Dendritic cell treated with granulocyte-macrophage colony-stimulating factor and Interleukin-4, amounts not matched to agents 40 ng/mL and 50 ng/mL, for 4 days (primary cell): ENCODE measurements around the gene RAB11FIP4.

Source experiments
- H3K27ac Mint-ChIP-seq: one replicate; pipeline ENCODE4 v1.8.0; 2022; ENCODE audit warnings: mild to moderate bottlenecking, mixed read lengths
- H3K27me3 Mint-ChIP-seq: one replicate; pipeline ENCODE4 v1.8.0; 2022; ENCODE audit warnings: mild to moderate bottlenecking, mixed read lengths
- H3K36me3 Mint-ChIP-seq: one replicate; pipeline ENCODE4 v1.8.0; 2022; ENCODE audit warnings: low read depth, mixed read lengths
- H3K4me1 Mint-ChIP-seq: one replicate; pipeline ENCODE4 v1.8.0; 2022; ENCODE audit warnings: low read depth, mixed read lengths
- H3K4me3 Mint-ChIP-seq: one replicate; pipeline ENCODE4 v1.8.0; 2022; ENCODE audit warnings: mild to moderate bottlenecking, moderate library complexity, mixed read lengths
- H3K9me3 Mint-ChIP-seq: one replicate; pipeline ENCODE4 v1.8.0; 2022; ENCODE audit warnings: mixed read lengths
- intact Hi-C: fragments of 100-400 bp; cut with micrococcal nuclease; formaldehyde crosslinking; loops from one replicate; pipeline ENCODE4 v1.15.0; 2022

RAB11FIP4 gene

GRCh38 chr17:31548709-31549108 is 157.2 kb downstream of the RAB11FIP4 start:
- peaks cover 15% of the 10 kb centered on the region for H3K27me3 Mint-ChIP-seq
- intact Hi-C loops, result no loop called here
- peak overlapping the region; percentile 92 for H3K27ac Mint-ChIP-seq
- peaks cover 9% of the 10 kb centered on the region for H3K36me3 Mint-ChIP-seq
- H3K4me3 Mint-ChIP-seq, result peak overlapping the region; percentile 89
- H3K4me1 Mint-ChIP-seq, result peaks cover 29% of the 10 kb centered on the region
- no peaks in the 10 kb centered on the region for H3K9me3 Mint-ChIP-seq

DNA sequence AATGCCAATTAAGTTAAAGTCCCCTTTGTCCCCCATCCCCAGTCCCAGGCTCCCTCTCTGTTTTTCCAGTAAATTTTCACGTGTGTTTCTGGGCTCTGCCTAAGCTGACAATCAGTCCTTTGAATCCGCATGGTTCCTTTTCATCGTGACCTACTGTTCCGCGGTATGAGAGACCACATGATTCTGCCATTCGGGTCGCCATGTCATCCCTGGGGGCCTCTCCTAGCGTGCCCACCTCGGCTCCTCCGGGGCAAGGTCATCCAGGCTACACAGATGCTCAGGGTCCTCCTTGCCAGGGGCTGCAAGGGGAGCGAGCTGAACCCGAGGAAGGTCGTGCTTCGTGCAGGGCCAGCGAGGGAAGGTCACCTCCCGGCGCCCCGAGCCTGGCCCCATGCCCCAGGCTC is 157.6 kb downstream of the RAB11FIP4 start:
- peaks cover 15% of the 10 kb centered on the region for H3K27me3 Mint-ChIP-seq
- intact Hi-C loops, result no loop called here

DNA sequence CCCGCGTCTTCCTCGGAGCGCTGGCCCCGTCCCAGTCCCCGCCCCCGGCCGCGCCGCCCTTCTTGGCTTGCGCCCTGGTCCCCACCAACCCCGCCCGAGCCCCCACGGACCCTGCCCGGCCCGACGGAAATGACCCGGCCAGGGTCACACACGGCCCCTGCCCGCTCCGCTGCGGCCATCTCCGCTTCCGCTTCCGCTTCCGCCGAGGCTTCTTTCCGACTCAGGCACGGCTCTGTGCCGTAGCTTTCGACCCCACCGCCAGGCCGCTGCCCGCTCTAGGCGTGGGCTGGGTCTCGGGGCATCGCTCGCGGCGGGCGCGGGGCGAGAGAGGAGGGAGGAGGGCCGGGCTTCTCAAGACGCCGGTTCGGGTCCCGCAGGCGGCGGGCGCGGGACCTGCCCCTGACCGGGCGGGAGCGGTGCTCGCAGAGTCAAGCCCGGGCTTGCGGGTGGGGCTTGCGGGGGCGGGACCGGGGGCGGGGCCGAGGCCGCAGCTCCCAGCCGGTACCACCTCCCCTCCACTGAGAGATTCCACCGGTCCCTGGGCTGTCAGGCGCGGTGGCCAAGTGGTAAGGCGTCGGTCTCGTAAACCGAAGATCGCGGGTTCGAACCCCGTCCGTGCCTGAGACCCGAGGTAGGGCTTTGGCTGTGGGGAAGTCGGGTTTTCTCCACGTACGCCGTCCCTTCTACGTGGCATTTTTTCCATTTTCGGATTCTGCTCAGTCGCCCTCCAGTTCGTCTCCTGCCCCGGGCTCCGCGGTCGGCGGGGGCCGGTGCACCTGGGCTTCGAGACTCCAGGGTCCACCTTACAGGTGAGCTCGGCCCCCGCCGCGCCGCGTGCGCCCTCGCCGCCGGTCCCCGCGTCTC is 158.3 kb downstream of the RAB11FIP4 start:
- Mint-ChIP-seq H3K4me3 (peak overlapping the region; percentile 89), H3K4me1 (peaks cover 23% of the 10 kb centered on the region), H3K36me3 (peaks cover 9% of the 10 kb centered on the region), H3K9me3 (no peaks in the 10 kb centered on the region), H3K27ac (peak overlapping the region; percentile 92), H3K27me3 (peaks cover 15% of the 10 kb centered on the region)
- intact Hi-C loops, result loop anchor here (5.0 kb wide), 1 partner anchor 308 kb away; the partner anchor contains the start of gene COPRS

More for the DNA sequence above, 157.6 kb downstream of the RAB11FIP4 start:
- H3K9me3 Mint-ChIP-seq, result no peaks in the 10 kb centered on the region
- H3K27ac Mint-ChIP-seq, result peak overlapping the region; percentile 92
- H3K4me3 Mint-ChIP-seq, result peak overlapping the region; percentile 89
- peaks cover 27% of the 10 kb centered on the region for H3K4me1 Mint-ChIP-seq
- H3K36me3 Mint-ChIP-seq, result peaks cover 9% of the 10 kb centered on the region

DNA sequence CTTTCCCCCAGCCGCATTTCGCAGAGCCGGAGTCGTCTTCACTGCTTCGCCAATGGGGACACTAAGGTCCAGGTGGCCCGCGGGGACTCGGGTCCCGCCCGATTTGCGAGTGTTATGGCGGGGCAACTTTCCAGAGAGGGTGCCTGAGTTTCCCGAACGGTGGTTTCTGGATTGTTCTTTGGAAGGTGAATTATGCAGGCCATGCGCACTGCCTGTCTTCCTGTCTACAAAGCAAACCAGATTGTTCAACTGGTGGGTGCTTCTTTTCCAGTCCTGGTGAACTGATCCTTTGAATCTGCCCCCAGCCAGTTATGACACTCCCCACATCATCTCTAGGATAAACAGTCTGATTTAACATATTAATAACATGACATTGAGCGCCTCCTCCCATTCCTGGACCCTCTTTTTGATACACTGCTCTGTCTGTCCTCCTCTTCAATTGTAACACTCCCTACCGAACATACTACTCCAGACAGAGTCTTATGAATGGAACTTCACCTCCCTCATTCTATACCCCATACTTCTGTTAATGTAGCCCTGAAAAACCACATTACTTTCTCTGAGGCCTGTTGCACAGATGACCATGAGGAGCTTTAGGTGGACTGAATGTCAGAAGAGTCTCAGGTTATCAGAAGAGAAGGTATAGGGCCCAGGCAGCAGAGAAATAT is 159.0 kb downstream of the RAB11FIP4 start:
- Mint-ChIP-seq H3K4me3 (peak overlapping the region; percentile 89), H3K9me3 (no peaks in the 10 kb centered on the region), H3K36me3 (peaks cover 9% of the 10 kb centered on the region), H3K27ac (peak overlapping the region; percentile 92), H3K4me1 (peaks cover 23% of the 10 kb centered on the region), H3K27me3 (peaks cover 15% of the 10 kb centered on the region)
- intact Hi-C loops, result loop anchor here (5.0 kb wide), 1 partner anchor 307 kb away; the partner anchor contains the start of gene COPRS

DNA sequence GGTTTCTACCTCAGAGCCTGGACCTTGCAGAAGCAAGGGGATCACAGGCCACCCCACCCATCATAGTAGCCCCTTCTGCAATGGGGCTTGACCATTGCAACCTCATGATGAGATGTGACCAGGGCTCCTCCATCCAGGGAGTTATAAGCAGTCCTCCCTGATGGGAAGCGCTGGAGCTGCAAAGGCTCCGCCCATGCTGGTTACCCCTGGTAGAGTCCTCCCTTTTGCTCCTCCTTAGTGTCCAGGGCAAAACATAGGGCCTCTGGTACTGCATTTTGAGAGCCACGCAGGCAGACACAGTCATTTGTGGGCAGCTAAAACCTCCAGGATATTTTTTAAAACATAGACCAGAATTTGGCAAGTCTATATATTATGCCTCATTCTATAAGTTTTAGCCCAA is 161.1 kb downstream of the RAB11FIP4 start:
- no peak overlapping the region for H3K27ac Mint-ChIP-seq
- H3K36me3 Mint-ChIP-seq, result peaks cover 9% of the 10 kb centered on the region
- intact Hi-C loops, result loop anchor here (5.0 kb wide), 1 partner anchor 305 kb away; the partner anchor contains the start of gene COPRS
- H3K4me1 Mint-ChIP-seq, result peaks cover 26% of the 10 kb centered on the region
- H3K27me3 Mint-ChIP-seq, result peaks cover 17% of the 10 kb centered on the region
- H3K4me3 Mint-ChIP-seq, result no peak overlapping the region
- no peaks in the 10 kb centered on the region for H3K9me3 Mint-ChIP-seq

DNA sequence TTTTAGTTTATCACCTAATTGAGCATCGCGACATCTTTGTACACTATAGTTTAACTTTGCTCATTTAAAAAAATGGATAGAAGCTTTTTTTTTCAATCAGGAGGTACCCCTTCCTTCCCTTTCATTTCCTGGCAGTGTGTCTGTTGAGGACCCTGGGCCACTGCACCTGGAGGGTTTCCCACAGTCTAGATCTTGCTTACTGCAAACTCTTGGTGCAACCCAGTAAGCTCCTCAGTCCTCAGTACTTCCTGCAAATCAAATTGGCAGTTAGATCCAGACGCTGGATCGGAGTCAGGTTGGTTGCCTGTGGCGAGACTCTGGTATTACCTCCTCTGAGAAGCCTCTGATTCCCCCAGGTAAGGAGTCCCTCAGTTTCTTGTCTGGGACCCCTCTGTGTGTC is 162.0 kb downstream of the RAB11FIP4 start:
- Mint-ChIP-seq H3K4me1 (peaks cover 28% of the 10 kb centered on the region), H3K27ac (no peak overlapping the region), H3K4me3 (no peak overlapping the region), H3K9me3 (no peaks in the 10 kb centered on the region), H3K27me3 (peaks cover 18% of the 10 kb centered on the region), H3K36me3 (peaks cover 9% of the 10 kb centered on the region)
- intact Hi-C loops, result loop anchor here (5.0 kb wide), 1 partner anchor 304 kb away; the partner anchor contains the start of gene COPRS

DNA sequence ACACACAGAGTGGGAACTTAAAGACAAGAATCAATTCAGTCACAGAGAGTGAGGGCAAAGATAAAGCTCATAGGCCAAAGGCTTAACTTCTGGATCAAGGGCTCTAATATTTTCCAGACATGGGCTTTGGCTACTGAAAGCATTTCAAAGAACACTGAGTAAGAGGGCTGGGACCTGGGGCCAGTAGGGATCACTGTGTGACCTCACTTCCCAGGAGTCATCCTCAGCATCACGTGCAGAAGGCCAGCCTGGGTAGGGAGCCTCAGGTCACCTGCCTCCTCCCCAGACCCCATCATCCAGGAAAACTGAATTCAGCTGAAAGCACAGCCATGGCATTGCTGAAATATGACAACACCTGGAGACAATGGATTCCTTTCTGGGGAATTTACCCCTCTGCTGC is 163.5 kb downstream of the RAB11FIP4 start:
- Mint-ChIP-seq H3K36me3 (no peaks in the 10 kb centered on the region), H3K27me3 (peaks cover 18% of the 10 kb centered on the region), H3K27ac (no peak overlapping the region), H3K4me3 (no peak overlapping the region), H3K4me1 (peaks cover 21% of the 10 kb centered on the region), H3K9me3 (no peaks in the 10 kb centered on the region)
- intact Hi-C loops, result loop anchor here (5.0 kb wide), 2 partner anchors 302 to 347 kb away; partner anchors contain the start of genes COPRS and UTP6

GRCh38 chr17:31556969-31557645 is 165.6 kb downstream of the RAB11FIP4 start:
- H3K27ac Mint-ChIP-seq, result no peak overlapping the region
- H3K4me1 Mint-ChIP-seq, result peaks cover 29% of the 10 kb centered on the region
- no peak overlapping the region for H3K4me3 Mint-ChIP-seq
- intact Hi-C loops, result loop anchor here (5.0 kb wide), 1 partner anchor 345 kb away; the partner anchor contains the start of gene UTP6
- no peaks in the 10 kb centered on the region for H3K36me3 Mint-ChIP-seq
- H3K9me3 Mint-ChIP-seq, result no peaks in the 10 kb centered on the region
- peaks cover 12% of the 10 kb centered on the region for H3K27me3 Mint-ChIP-seq

GRCh38 chr17:31558748-31559583 is 167.5 kb downstream of the RAB11FIP4 start:
- Mint-ChIP-seq H3K27ac (peak overlapping the region; percentile 65), H3K4me1 (peaks cover 38% of the 10 kb centered on the region), H3K4me3 (peak overlapping the region; percentile 68), H3K36me3 (no peaks in the 10 kb centered on the region), H3K27me3 (peaks cover 7% of the 10 kb centered on the region), H3K9me3 (no peaks in the 10 kb centered on the region)
- intact Hi-C loops, result loop anchor here (1.0 to 5.0 kb wide), 2 partner anchors 283 to 343 kb away; partner anchors contain the start of gene UTP6

- Mint-ChIP-seq H3K36me3 (no peaks in the 10 kb centered on the region), H3K4me1 (peaks cover 47% of the 10 kb centered on the region), H3K9me3 (no peaks in the 10 kb centered on the region), H3K4me3 (peak overlapping the region; percentile 68), H3K27me3 (peaks cover 7% of the 10 kb centered on the region), H3K27ac (peak overlapping the region; percentile 65)
- intact Hi-C loops, result loop anchor here (5.0 kb wide), 1 partner anchor 342 kb away; the partner anchor contains the start of gene UTP6
Measured at GRCh38 chr17:31559584-31560501, 168.4 kb downstream of the RAB11FIP4 start.

GRCh38 chr17:31560616-31561235 is 169.3 kb downstream of the RAB11FIP4 start:
- H3K36me3 Mint-ChIP-seq, result no peaks in the 10 kb centered on the region
- peak overlapping the region; percentile 68 for H3K4me3 Mint-ChIP-seq
- H3K9me3 Mint-ChIP-seq, result no peaks in the 10 kb centered on the region
- H3K27ac Mint-ChIP-seq, result peak overlapping the region; percentile 65
- H3K27me3 Mint-ChIP-seq, result peaks cover 7% of the 10 kb centered on the region
- intact Hi-C loops, result no loop called here
- H3K4me1 Mint-ChIP-seq, result peaks cover 55% of the 10 kb centered on the region
